Liver (tissue), 9 donors: Measurements from ENCODE around the gene STXBP6. TPM values are rescaled to one million over a fixed set of nuclear protein-coding genes. Genes with fewer than 3 reads are reported as not detected.

Experiments
- DNase-seq: peaks from one replicate; pipeline ENCODE4 v3.0.0-alpha.2; 2017; ENCODE audit warnings: low spot score
- H3K27ac ChIP-seq, 2 donors: one replicate each; pipeline ENCODE4 v1.7.0; 2013; ENCODE audit warnings: inconsistent platforms in 2 of 2, low read length in 2 of 2, control low read depth in 1 of 2, low read depth in 1 of 2, mild to moderate bottlenecking in 1 of 2
- H3K27me3 ChIP-seq, 4 donors: one replicate each; pipeline versions ENCODE4 v1.6.1 to v1.7.0; 2013; ENCODE audit warnings: low read length in 3 of 4, inconsistent platforms in 1 of 4, mild to moderate bottlenecking in 1 of 4, moderate library complexity in 1 of 4; ENCODE audit not compliant: control insufficient read depth in 4 of 4, insufficient read depth in 4 of 4
- H3K36me3 ChIP-seq, 4 donors: one replicate each; pipeline versions ENCODE4 v1.6.1 to v1.7.0; 2013; ENCODE audit warnings: low read length in 3 of 4, mild to moderate bottlenecking in 3 of 4, low read depth in 1 of 4, moderate library complexity in 1 of 4; ENCODE audit not compliant: control insufficient read depth in 4 of 4, insufficient read depth in 3 of 4
- H3K4me1 ChIP-seq, 4 donors: one replicate each; pipeline versions ENCODE4 v1.6.1 to v1.7.0; 2013; ENCODE audit warnings: low read length in 3 of 4, mild to moderate bottlenecking in 3 of 4, moderate library complexity in 1 of 4; ENCODE audit not compliant: control insufficient read depth in 4 of 4, insufficient read depth in 4 of 4
- H3K4me3 ChIP-seq, 3 donors: one replicate each; pipeline versions ENCODE4 v1.6.1 to v1.7.0; 2013; ENCODE audit warnings: low read length in 3 of 3, control low read depth in 1 of 3, low read depth in 1 of 3, mild to moderate bottlenecking in 1 of 3
- H3K9ac ChIP-seq, 2 donors: one replicate each; pipeline ENCODE4 v1.7.0; 2013; ENCODE audit warnings: low read length in 2 of 2, mild to moderate bottlenecking in 2 of 2, moderate library complexity in 2 of 2, control low read depth in 1 of 2, low read depth in 1 of 2
- H3K9me3 ChIP-seq, 4 donors: one replicate each; pipeline versions ENCODE4 v1.6.1 to v1.7.0; 2013; ENCODE audit warnings: low read length in 3 of 4; ENCODE audit not compliant: control insufficient read depth in 4 of 4
- ATF3 ChIP-seq: IDR thresholded peaks from 2 replicates; pipeline ENCODE4 v1.6.1; 2016; ENCODE audit warnings: antibody characterized with exemption
- CTCF ChIP-seq: fragments of 150-350 bp; IDR thresholded peaks from 2 replicates; pipeline ENCODE4 v1.5.1; 2017; ENCODE audit warnings: improper control_type of control experiment, low read depth, low read length; ENCODE audit not compliant: missing input control
- EGR1 ChIP-seq, 2 donors: IDR thresholded peaks; 2 replicates each; pipeline ENCODE4 v1.6.1; 2016 to 2018; ENCODE audit warnings: antibody characterized with exemption in 2 of 2, low read depth in 2 of 2
- FOXA1 ChIP-seq: IDR thresholded peaks from 2 replicates; pipeline ENCODE4 v1.6.1; 2016; ENCODE audit warnings: antibody characterized with exemption
- FOXA2 ChIP-seq: IDR thresholded peaks from 2 replicates; pipeline ENCODE4 v1.6.1; 2016; ENCODE audit warnings: antibody characterized with exemption
- GABPA ChIP-seq, 2 donors: IDR thresholded peaks in 1 of 2; conservative IDR thresholded peaks in 1 of 2; 2 replicates each; pipeline ENCODE4 v1.6.1; 2016; ENCODE audit warnings: antibody characterized with exemption in 2 of 2, mild to moderate bottlenecking in 1 of 2, moderate library complexity in 1 of 2
- HNF4A ChIP-seq, 2 donors: conservative IDR thresholded peaks; 2 replicates each; pipeline ENCODE4 v1.6.1; 2016; ENCODE audit warnings: antibody characterized with exemption in 2 of 2, mild to moderate bottlenecking in 2 of 2
- HNF4G ChIP-seq: IDR thresholded peaks from 2 replicates; pipeline ENCODE4 v1.6.1; 2016; ENCODE audit warnings: antibody characterized with exemption
- JUND ChIP-seq, 2 donors: IDR thresholded peaks; 2 replicates each; pipeline ENCODE4 v1.6.1; 2016; ENCODE audit warnings: antibody characterized with exemption in 2 of 2
- MAX ChIP-seq: IDR thresholded peaks from 2 replicates; pipeline ENCODE4 v1.6.1; 2016; ENCODE audit warnings: antibody characterized with exemption
- NR2F2 ChIP-seq: IDR thresholded peaks from 2 replicates; pipeline ENCODE4 v1.6.1; 2016; ENCODE audit warnings: antibody characterized with exemption
- RAD21 ChIP-seq, 2 donors: IDR thresholded peaks; 2 replicates each; pipeline ENCODE4 v1.6.1; 2016; ENCODE audit warnings: antibody characterized with exemption in 2 of 2, mild to moderate bottlenecking in 2 of 2
- REST ChIP-seq: IDR thresholded peaks from 2 replicates; pipeline ENCODE4 v1.6.1; 2016; ENCODE audit warnings: antibody characterized with exemption, mild to moderate bottlenecking
- RXRA ChIP-seq, 2 donors: IDR thresholded peaks; 2 replicates each; pipeline ENCODE4 v1.6.1; 2017 to 2018; ENCODE audit warnings: antibody characterized with exemption in 2 of 2, mild to moderate bottlenecking in 1 of 2
- SP1 ChIP-seq: IDR thresholded peaks from 2 replicates; pipeline ENCODE4 v1.6.1; 2018; ENCODE audit warnings: antibody characterized with exemption, mild to moderate bottlenecking
- TAF1 ChIP-seq: conservative IDR thresholded peaks from 2 replicates; pipeline ENCODE4 v1.6.1; 2016; ENCODE audit warnings: antibody characterized with exemption, mild to moderate bottlenecking
- YY1 ChIP-seq: IDR thresholded peaks from 2 replicates; pipeline ENCODE4 v1.6.1; 2016; ENCODE audit warnings: antibody characterized with exemption, mild to moderate bottlenecking
- ZBTB33 ChIP-seq: IDR thresholded peaks from 2 replicates; pipeline ENCODE4 v1.6.1; 2016; ENCODE audit warnings: antibody characterized with exemption
- WGBS: extraction: QIAGEN DNeasy Blood & Tissue Kit; methylation state at CpG from one replicate; pipeline ENCODE4 v1.1.7; 2013; 5-methylcytosine and 5-hydroxymethylcytosine counted together
- polyA plus RNA-seq, 2 donors: library from polyadenylated mRNA; stranded (reverse) in 1 of 2; unstranded in 1 of 2; fragments of 200-250 nt in 1 of 2; fragments of >200 nt in 1 of 2; fragmentation: Nextera tagmentation in 1 of 2; extraction: Ambion mirVana in 1 of 2; gene quantifications; one replicate each; pipeline versions ENCODE4 v1.2.1 to v1.2.3, GENCODE V29; 2013 to 2015
- total RNA-seq, 2 donors: library from RNA; depleted of rRNA; stranded (reverse); fragments of >200 nt; gene quantifications; one replicate each; pipeline ENCODE4 v1.2.3, GENCODE V29; 2014
- donor health status: healthy.
- donor health status: healthy.
- donor health status: healthy.
- donor health status: healthy.
- donor health status: healthy.

The STXBP6 gene
- total and polyA plus RNA-seq, 4 donors: 1.4 to 3.8 (median 1.8) TPM

GRCh38 chr14:24895622-24896021, 154.3 kb downstream of the STXBP6 start:
- DNase-seq: no peak
- no peak overlapping the region for H3K27ac ChIP-seq
- no peaks in the 10 kb centered on the region for H3K36me3 ChIP-seq
- WGBS: 85% methylated on average over 4 of the region's 4 CpGs
- H3K9ac ChIP-seq: no peak overlapping the region
- H3K27me3 ChIP-seq: no peaks in the 10 kb centered on the region
- peaks cover 0 to 5% (median 3%) of the 10 kb centered on the region in 4 donors for H3K9me3 ChIP-seq
- peaks cover 0 to 1% (median 0%) of the 10 kb centered on the region in 4 donors for H3K4me1 ChIP-seq
- no peak overlapping the region for H3K4me3 ChIP-seq
- TF ChIP-seq YY1 (no peak), FOXA1 (no peak), FOXA2 (no peak), HNF4A (conservative IDR thresholded peaks at IDR 0.05) (no peak), ATF3 (no peak), NR2F2 (no peak), REST (no peak), EGR1 (IDR thresholded peaks at IDR 0.05; ENCODE audit: low read depth in 2 of 2) (no peak), MAX (no peak), CTCF (no peak), JUND (IDR thresholded peaks at IDR 0.05) (no peak), RAD21 (IDR thresholded peaks at IDR 0.05) (no peak), HNF4G (no peak), RXRA (IDR thresholded peaks at IDR 0.05) (no peak), ZBTB33 (no peak), GABPA (IDR thresholded peaks at IDR 0.05 in 1 of 2, conservative IDR thresholded peaks at IDR 0.05 in 1 of 2) (no peak), SP1 (no peak), TAF1 (no peak)
